Epithelial cell of proximal tubule (primary cell): ENCODE measurements around the gene CAND2. TPM values are rescaled to one million over a fixed set of nuclear protein-coding genes. Genes with fewer than 3 reads are reported as not detected.
A peak's percentile ranks its signal among the peaks of the same experiment; 100 is the strongest.
"Not testable (repeated sequence)": the region's sequence is repeated elsewhere in the genome, so short reads cannot be mapped to it uniquely, and the experiment has no call there.

Experiments used
- DNase-seq: peaks from one replicate; pipeline ENCODE4 v3.0.0-alpha.2; 2011; ENCODE audit warnings: low read depth
- H3K4me3 ChIP-seq: 2 replicates; pipeline ENCODE4 v1.5.1; 2011; ENCODE audit warnings: low read depth, mild to moderate bottlenecking, low read length
- CTCF ChIP-seq: conservative IDR thresholded peaks from 2 replicates; pipeline ENCODE4 v1.5.1; 2012; ENCODE audit warnings: low read depth, mild to moderate bottlenecking, low read length
- total RNA-seq: library from RNA; depleted of rRNA; stranded (reverse); fragments of >200 nt; gene quantifications from 2 replicates; pipeline ENCODE4 v1.2.3, GENCODE V29; 2015

The CAND2 gene
- total RNA-seq, 1 donor from 2014 or later: 5.9 TPM

GRCh38 chr3:12837295-12837986, 41.0 kb downstream of the CAND2 start:
- no peak overlapping the region for H3K4me3 ChIP-seq
- no peak for DNase-seq
- no peak for TF ChIP-seq CTCF

GRCh38 chr3:12838179-12838965, 41.9 kb downstream of the CAND2 start:
- no peak for DNase-seq
- no peak for TF ChIP-seq CTCF
- H3K4me3 ChIP-seq: no peak overlapping the region

- H3K4me3 ChIP-seq: peak overlapping the region; percentile 88
- TF ChIP-seq CTCF: no peak
- no peak for DNase-seq
These were observed 42.9 kb downstream of the CAND2 start for GRCh38 chr3:12839156-12839946.

- not testable (repeated sequence) for DNase-seq
- peak overlapping the region; percentile 88 for H3K4me3 ChIP-seq
These were observed 43.7 kb downstream of the CAND2 start for GRCh38 chr3:12840148-12840547.

- H3K4me3 ChIP-seq: peak overlapping the region; percentile 88
- TF ChIP-seq CTCF: no peak
- no peak for DNase-seq
These were observed 44.2 kb downstream of the CAND2 start for GRCh38 chr3:12840591-12841148.

- peak; percentile 87 for TF ChIP-seq CTCF
- peak; percentile 91 for DNase-seq
- peak within 1 kb of the TSS; percentile 88 for H3K4me3 ChIP-seq
These were observed 44.9 kb downstream of the CAND2 start, which contains the start of gene RPL32 for GRCh38 chr3:12841149-12841969. TSS of gene RPL32 (minus strand) at chr3:12841565. CDS start at chr3:12840237, 1,328 bp downstream.
